ENCODE measurements around the gene C19orf73.
"Not testable (repeated sequence)": the region's sequence is repeated elsewhere in the genome, so short reads cannot be mapped to it uniquely, and the experiment has no call there.

Gene C19orf73

GRCh38 chr19:49081273-49081672, 37.7 kb downstream of the C19orf73 start:
- TF ChIP-seq, protein P1, sequence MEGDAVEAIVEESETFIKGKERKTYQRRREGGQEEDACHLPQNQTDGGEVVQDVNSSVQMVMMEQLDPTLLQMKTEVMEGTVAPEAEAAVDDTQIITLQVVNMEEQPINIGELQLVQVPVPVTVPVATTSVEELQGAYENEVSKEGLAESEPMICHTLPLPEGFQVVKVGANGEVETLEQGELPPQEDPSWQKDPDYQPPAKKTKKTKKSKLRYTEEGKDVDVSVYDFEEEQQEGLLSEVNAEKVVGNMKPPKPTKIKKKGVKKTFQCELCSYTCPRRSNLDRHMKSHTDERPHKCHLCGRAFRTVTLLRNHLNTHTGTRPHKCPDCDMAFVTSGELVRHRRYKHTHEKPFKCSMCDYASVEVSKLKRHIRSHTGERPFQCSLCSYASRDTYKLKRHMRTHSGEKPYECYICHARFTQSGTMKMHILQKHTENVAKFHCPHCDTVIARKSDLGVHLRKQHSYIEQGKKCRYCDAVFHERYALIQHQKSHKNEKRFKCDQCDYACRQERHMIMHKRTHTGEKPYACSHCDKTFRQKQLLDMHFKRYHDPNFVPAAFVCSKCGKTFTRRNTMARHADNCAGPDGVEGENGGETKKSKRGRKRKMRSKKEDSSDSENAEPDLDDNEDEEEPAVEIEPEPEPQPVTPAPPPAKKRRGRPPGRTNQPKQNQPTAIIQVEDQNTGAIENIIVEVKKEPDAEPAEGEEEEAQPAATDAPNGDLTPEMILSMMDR (IDR thresholded peaks at IDR 0.05; ENCODE audit: insufficient read depth, low read length, missing control alignments) = no peak
- no peak overlapping the region for H3K4me3 ChIP-seq (ENCODE audit: low read depth, low read length)
- CTCF ChIA-PET = interaction anchor here (1.8 to 3.3 kb wide), 2 partner anchors 17 to 82 kb away, joined by 11 to 18 read pairs; no protein-coding TSS in a partner anchor
- POLR2A ChIA-PET = no interaction called here
- DNase-seq (ENCODE audit: low read depth, low spot score) = no peak

DNA sequence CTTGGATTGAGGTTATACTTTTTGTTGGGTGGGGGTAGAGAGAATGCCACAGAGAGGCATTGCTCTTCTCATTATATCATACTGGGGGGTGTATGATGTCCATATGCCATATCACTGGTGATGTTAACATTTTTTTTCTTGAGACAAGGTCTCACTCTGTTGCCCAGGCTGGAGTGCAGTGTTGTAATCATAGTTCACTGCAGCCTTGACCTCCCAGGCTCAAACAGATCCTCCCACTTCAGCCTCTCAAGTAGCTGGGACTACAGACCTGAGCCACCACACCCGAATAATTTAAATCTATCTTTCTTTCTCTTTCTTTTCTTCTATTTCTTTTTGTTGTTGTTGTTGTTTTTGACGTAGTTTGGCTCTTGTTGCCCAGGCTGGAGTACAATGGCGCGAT, 38.6 kb downstream of the C19orf73 start:
- ChIA-PET POLR2A (no interaction called here), CTCF (interaction anchor here (0.8 kb wide), 1 partner anchor 10 kb away, joined by 3 read pairs; no protein-coding TSS in a partner anchor)
- TF ChIP-seq, protein P1 (IDR thresholded peaks at IDR 0.05; ENCODE audit: insufficient read depth, low read length, missing control alignments) = no peak
- no peak overlapping the region for H3K4me3 ChIP-seq (ENCODE audit: low read depth, low read length)
- DNase-seq (ENCODE audit: low read depth, low spot score) = no peak

GRCh38 chr19:49074869-49075268, 44.1 kb downstream of the C19orf73 start:
- not testable (repeated sequence) for H3K4me3 ChIP-seq (ENCODE audit: low read depth, low read length); DNase-seq (ENCODE audit: low read depth, low spot score)
- TF ChIP-seq, protein P1 (IDR thresholded peaks at IDR 0.05; ENCODE audit: insufficient read depth, low read length, missing control alignments) = peak; percentile 57
- POLR2A ChIA-PET = interaction anchor here (0.5 kb wide), 1 partner anchor 610 kb away, joined by 3 read pairs; no protein-coding TSS in a partner anchor
- CTCF ChIA-PET = interaction anchor here (0.9 to 3.2 kb wide), 17 partner anchors 9 to 150 kb away, joined by 3 to 30 read pairs (median 9); partner anchors contain the start of genes GYS1, LIN7B and RUVBL2

- TF ChIP-seq, protein P1 (IDR thresholded peaks at IDR 0.05; ENCODE audit: insufficient read depth, low read length, missing control alignments) = peak; percentile 34
- CTCF ChIA-PET = interaction anchor here (0.7 to 3.2 kb wide), 22 partner anchors 8 to 291 kb away, joined by 3 to 30 read pairs (median 7); partner anchors contain the start of genes GYS1, LIN7B and RUVBL2
Measured at GRCh38 chr19:49073514-49074378, 45.2 kb downstream of the C19orf73 start.

GRCh38 chr19:49071860-49072547, 46.9 kb downstream of the C19orf73 start:
- TF ChIP-seq, protein P1 (IDR thresholded peaks at IDR 0.05; ENCODE audit: insufficient read depth, low read length, missing control alignments) = no peak
- ChIA-PET CTCF (interaction anchor here (1.1 to 3.0 kb wide), 4 partner anchors 72 to 136 kb away, joined by 5 to 30 read pairs (median 10); partner anchors contain the start of genes GYS1 and RUVBL2), POLR2A (interaction anchor here (1.4 kb wide), 1 partner anchor 79 kb away, joined by 5 read pairs; the partner anchor contains the start of genes GYS1 and RUVBL2)
- H3K4me3 ChIP-seq (ENCODE audit: low read depth, low read length) = peak overlapping the region; percentile 12; the same call in 1 of the 2 replicates
- no peak for DNase-seq (ENCODE audit: low read depth, low spot score)

More at GRCh38 chr19:49073514-49074378, 45.2 kb downstream of the C19orf73 start:
- H3K4me3 ChIP-seq (ENCODE audit: low read depth, low read length) = no peak overlapping the region
- no peak for DNase-seq (ENCODE audit: low read depth, low spot score)
- POLR2A ChIA-PET = no interaction called here

Data from AG04449 (cell line).